Measurements from ENCODE around the gene SIDT2.
A peak's percentile ranks its signal among the peaks of the same experiment; 100 is the strongest.

SIDT2 gene

GRCh38 chr11:117222991-117223740 is 44.6 kb downstream of the SIDT2 start:
- DNase-seq (ENCODE audit: low spot score), result no peak

- no peak for DNase-seq (ENCODE audit: low spot score)
Measured at GRCh38 chr11:117223741-117224689, 45.5 kb downstream of the SIDT2 start.

GRCh38 chr11:117225553-117226170 is 47.1 kb downstream of the SIDT2 start:
- DNase-seq (ENCODE audit: low spot score), result no peak

GRCh38 chr11:117226388-117227385 is 48.1 kb downstream of the SIDT2 start:
- DNase-seq (ENCODE audit: low spot score), result peak; percentile 75

- no peak for DNase-seq (ENCODE audit: low spot score)
Measured at GRCh38 chr11:117228091-117228490, 49.5 kb downstream of the SIDT2 start.

GRCh38 chr11:117229411-117229810 is 50.9 kb downstream of the SIDT2 start:
- DNase-seq (ENCODE audit: low spot score), result no peak

GRCh38 chr11:117229931-117230285 is 51.4 kb downstream of the SIDT2 start:
- DNase-seq (ENCODE audit: low spot score), result no peak

GRCh38 chr11:117230286-117230961 is 51.9 kb downstream of the SIDT2 start:
- peak; percentile 86 for DNase-seq (ENCODE audit: low spot score)

GRCh38 chr11:117230999-117231841 is 52.7 kb downstream of the SIDT2 start:
- DNase-seq (ENCODE audit: low spot score), result no peak

- no peak for DNase-seq (ENCODE audit: low spot score)
Measured at GRCh38 chr11:117231842-117232091, 53.2 kb downstream of the SIDT2 start, which contains the start of gene PCSK7. Gene PCSK7, minus strand, starts transcription at chr11:117232073. Its CDS starts 2,229 bp downstream, at chr11:117229844.

GRCh38 chr11:117232092-117232878 is 53.7 kb downstream of the SIDT2 start, which contains the start of gene RNF214:
Gene RNF214, plus strand, starts transcription at chr11:117232671. Its CDS starts 1,602 bp downstream, at chr11:117234273.
- peak; percentile 77 for DNase-seq (ENCODE audit: low spot score)

GRCh38 chr11:117232911-117233409 is 54.4 kb downstream of the SIDT2 start:
- DNase-seq (ENCODE audit: low spot score), result no peak

- peak; percentile 34 for DNase-seq (ENCODE audit: low spot score)
Measured at GRCh38 chr11:117238221-117238620, 59.7 kb downstream of the SIDT2 start.

GRCh38 chr11:117239295-117239694 is 60.8 kb downstream of the SIDT2 start:
- no peak for DNase-seq (ENCODE audit: low spot score)
